HepG2 (cell line): ENCODE results near the gene ALDOA. TPM values are rescaled to one million over a fixed set of nuclear protein-coding genes. Genes with fewer than 3 reads are reported as not detected.

Source experiments
- FOXK2 ChIP-seq: fragments of 450-650 bp; IDR thresholded peaks from 2 replicates; pipeline ENCODE4 v1.6.1; 2016
- HOXA5 ChIP-seq: sonication (generic); formaldehyde crosslinking; IDR thresholded peaks from 2 replicates; pipeline ENCODE4 v1.4.0; 2020; ENCODE audit warnings: missing genetic modification reagents
- KDM1A ChIP-seq: IDR thresholded peaks from 2 replicates; pipeline ENCODE4 v1.6.1; 2016; ENCODE audit warnings: missing compliant biosample characterization
- MIER2 ChIP-seq: IDR thresholded peaks from 2 replicates; pipeline ENCODE4 v1.6.1; 2016; ENCODE audit warnings: missing biosample characterization, missing genetic modification reagents
- MIXL1 ChIP-seq: IDR thresholded peaks from 2 replicates; pipeline ENCODE4 v1.6.1; 2016
- NCOA5 ChIP-seq: sonication (generic); formaldehyde crosslinking; IDR thresholded peaks from 2 replicates; pipeline ENCODE4 v1.4.0; 2020; ENCODE audit warnings: missing genetic modification reagents
- PHF20 ChIP-seq: sonication (generic); formaldehyde crosslinking; IDR thresholded peaks from 2 replicates; pipeline ENCODE4 v1.5.0; 2020; ENCODE audit warnings: mild to moderate bottlenecking, missing genetic modification reagents
- RCOR2 ChIP-seq: IDR thresholded peaks from 2 replicates; pipeline ENCODE4 v1.6.1; 2016; ENCODE audit warnings: missing biosample characterization, missing genetic modification reagents
- RFX5 ChIP-seq: IDR thresholded peaks from 2 replicates; pipeline ENCODE4 v1.6.1; 2011; ENCODE audit warnings: low read depth, low read length, improper control_type of control experiment
- SMARCC2 ChIP-seq: fragments of 450-650 bp; IDR thresholded peaks from 2 replicates; pipeline ENCODE4 v1.6.1; 2017; ENCODE audit warnings: antibody characterized with exemption, mild to moderate bottlenecking
- SP1 ChIP-seq, 2 experiments: fragments of 450-650 bp in 1 of 2; sonication (generic) in 1 of 2; formaldehyde crosslinking in 1 of 2; IDR thresholded peaks; 2 replicates each; pipeline versions ENCODE4 v1.4.0 to v1.6.1; 2016 to 2020; ENCODE audit warnings: missing genetic modification reagents in 1 of 2
- THRA ChIP-seq: sonication (generic); formaldehyde crosslinking; IDR thresholded peaks from 2 replicates; pipeline ENCODE4 v1.4.0; 2020; ENCODE audit warnings: missing genetic modification reagents, borderline replicate concordance
- ZFX ChIP-seq: sonication (generic); formaldehyde crosslinking; IDR thresholded peaks from 2 replicates; pipeline ENCODE4 v1.4.0; 2020; ENCODE audit warnings: mild to moderate bottlenecking, low read depth, missing genetic modification reagents, moderate library complexity
- ZNF557 ChIP-seq: sonication (generic); formaldehyde crosslinking; IDR thresholded peaks from 2 replicates; pipeline ENCODE4 v1.4.0; 2020; ENCODE audit warnings: missing genetic modification reagents
- ZNF567 ChIP-seq: sonication (generic); formaldehyde crosslinking; IDR thresholded peaks from 2 replicates; pipeline ENCODE4 v1.8.1; 2023; ENCODE audit warnings: mild to moderate bottlenecking, missing genetic modification reagents, borderline replicate concordance
- ZNF777 ChIP-seq: sonication (generic); formaldehyde crosslinking; IDR thresholded peaks from 2 replicates; pipeline ENCODE4 v1.4.0; 2020; ENCODE audit warnings: missing genetic modification reagents
- polyA plus RNA-seq, 8 experiments: library from polyadenylated mRNA; depleted of rRNA in 3 of 8; stranded (reverse) in 7 of 8; unstranded in 1 of 8; fragments of >200 nt; fragmentation: Illumina TruSeq in 4 of 8; extraction: Trizol in 4 of 8; gene quantifications; 2 replicates each; pipeline versions ENCODE4 v1.2.1 to v1.2.3, GENCODE V29; 2011 to 2016; ENCODE audit warnings: low read depth in 4 of 8, missing spikeins in 1 of 8, mixed read lengths in 1 of 8; ENCODE audit not compliant: insufficient read depth in 1 of 8
- total RNA-seq, 5 experiments: library from RNA; depleted of rRNA; stranded (reverse); fragments of >200 nt; fragmentation: Illumina TruSeq; extraction: Trizol; gene quantifications; 2 replicates each; pipeline ENCODE4 v1.2.3, GENCODE V29; 2016; ENCODE audit warnings: low read depth in 1 of 5
- TF ChIP-seq, protein P1 (sequence below): IDR thresholded peaks from 2 replicates; pipeline ENCODE4 v1.6.1; 2012; ENCODE audit warnings: low read length, improper control_type of control experiment

Gene ALDOA
- total and polyA plus RNA-seq, 2 of the 13 experiments (the other 11 are each of a cell fraction or from before 2014, with no cell fraction given), result 925 to 1,884 TPM

DNA sequence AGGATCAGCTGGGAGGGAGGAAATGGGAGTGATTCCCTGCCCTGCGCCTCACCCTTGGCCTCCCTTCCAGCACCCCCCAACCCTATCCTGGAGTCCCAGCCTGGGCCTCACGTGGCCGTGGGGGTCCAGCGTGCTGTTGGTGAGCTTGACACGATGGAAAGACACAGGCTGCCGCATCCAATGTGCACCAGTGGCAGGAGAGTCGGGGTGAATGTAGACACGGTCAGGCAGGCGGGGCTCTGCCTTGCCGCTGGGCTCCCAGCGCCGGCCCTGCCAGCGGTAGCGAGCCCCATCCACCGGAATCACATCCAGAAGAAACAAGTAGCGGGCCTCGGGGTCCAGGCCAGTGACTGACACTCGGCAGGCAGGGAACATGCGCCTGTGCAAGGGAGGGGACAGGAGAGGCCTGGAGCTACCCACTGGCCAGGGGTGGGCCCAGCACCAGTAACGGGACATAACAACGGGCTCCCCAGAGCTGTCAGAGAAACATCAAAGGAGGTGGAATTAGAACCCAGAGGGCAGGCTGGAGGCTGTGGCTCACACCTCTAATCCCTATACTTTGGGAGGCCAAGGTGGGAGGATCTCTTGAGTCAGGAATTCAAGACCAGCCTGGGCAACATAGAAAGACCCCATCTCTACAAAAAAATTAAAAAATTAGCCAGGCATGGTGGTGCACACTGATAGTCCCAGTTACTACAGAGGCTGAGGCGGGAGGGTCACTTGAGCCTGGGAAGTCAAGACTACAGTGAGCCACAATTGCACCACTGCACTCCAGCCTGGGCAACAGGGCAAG is 23.5 kb downstream of the ALDOA start (continued):
- TF ChIP-seq RCOR2 (CRISPR knock-in tag) (no peak), ZFX (peak; percentile 63), SMARCC2 (no peak), SP1 (IDR thresholded peaks at IDR 0.05) (no peak), SP1 (CRISPR knock-in tag; IDR thresholded peaks at IDR 0.05) (peak; percentile 16; the same call in 1 of the 2 replicates), RFX5 (no peak), MIER2 (no peak), KDM1A (CRISPR knock-in tag) (no peak), MIXL1 (CRISPR knock-in tag) (no peak), ZNF557 (no peak), THRA (CRISPR knock-in tag) (no peak), ZNF567 (CRISPR knock-in tag) (no peak), HOXA5 (CRISPR knock-in tag) (no peak), FOXK2 (no peak), ZNF777 (CRISPR knock-in tag) (no peak), PHF20 (CRISPR knock-in tag) (0 out of 2 replicates have a peak, but pooled peaks have one; percentile 26), NCOA5 (CRISPR knock-in tag) (no peak)
- TF ChIP-seq, protein P1, sequence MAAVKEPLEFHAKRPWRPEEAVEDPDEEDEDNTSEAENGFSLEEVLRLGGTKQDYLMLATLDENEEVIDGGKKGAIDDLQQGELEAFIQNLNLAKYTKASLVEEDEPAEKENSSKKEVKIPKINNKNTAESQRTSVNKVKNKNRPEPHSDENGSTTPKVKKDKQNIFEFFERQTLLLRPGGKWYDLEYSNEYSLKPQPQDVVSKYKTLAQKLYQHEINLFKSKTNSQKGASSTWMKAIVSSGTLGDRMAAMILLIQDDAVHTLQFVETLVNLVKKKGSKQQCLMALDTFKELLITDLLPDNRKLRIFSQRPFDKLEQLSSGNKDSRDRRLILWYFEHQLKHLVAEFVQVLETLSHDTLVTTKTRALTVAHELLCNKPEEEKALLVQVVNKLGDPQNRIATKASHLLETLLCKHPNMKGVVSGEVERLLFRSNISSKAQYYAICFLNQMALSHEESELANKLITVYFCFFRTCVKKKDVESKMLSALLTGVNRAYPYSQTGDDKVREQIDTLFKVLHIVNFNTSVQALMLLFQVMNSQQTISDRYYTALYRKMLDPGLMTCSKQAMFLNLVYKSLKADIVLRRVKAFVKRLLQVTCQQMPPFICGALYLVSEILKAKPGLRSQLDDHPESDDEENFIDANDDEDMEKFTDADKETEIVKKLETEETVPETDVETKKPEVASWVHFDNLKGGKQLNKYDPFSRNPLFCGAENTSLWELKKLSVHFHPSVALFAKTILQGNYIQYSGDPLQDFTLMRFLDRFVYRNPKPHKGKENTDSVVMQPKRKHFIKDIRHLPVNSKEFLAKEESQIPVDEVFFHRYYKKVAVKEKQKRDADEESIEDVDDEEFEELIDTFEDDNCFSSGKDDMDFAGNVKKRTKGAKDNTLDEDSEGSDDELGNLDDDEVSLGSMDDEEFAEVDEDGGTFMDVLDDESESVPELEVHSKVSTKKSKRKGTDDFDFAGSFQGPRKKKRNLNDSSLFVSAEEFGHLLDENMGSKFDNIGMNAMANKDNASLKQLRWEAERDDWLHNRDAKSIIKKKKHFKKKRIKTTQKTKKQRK, result no peak
